Liver (tissue), 9 donors: ENCODE data around the gene PPFIA2. TPM values are rescaled to one million over a fixed set of nuclear protein-coding genes. Genes with fewer than 3 reads are reported as not detected.

Source experiments
- DNase-seq: peaks from one replicate; pipeline ENCODE4 v3.0.0-alpha.2; 2017; ENCODE audit warnings: low spot score
- H3K27ac ChIP-seq, 2 donors: one replicate each; pipeline ENCODE4 v1.7.0; 2013; ENCODE audit warnings: inconsistent platforms in 2 of 2, low read length in 2 of 2, control low read depth in 1 of 2, low read depth in 1 of 2, mild to moderate bottlenecking in 1 of 2
- H3K27me3 ChIP-seq, 4 donors: one replicate each; pipeline versions ENCODE4 v1.6.1 to v1.7.0; 2013; ENCODE audit warnings: low read length in 3 of 4, inconsistent platforms in 1 of 4, mild to moderate bottlenecking in 1 of 4, moderate library complexity in 1 of 4; ENCODE audit not compliant: control insufficient read depth in 4 of 4, insufficient read depth in 4 of 4
- H3K36me3 ChIP-seq, 4 donors: one replicate each; pipeline versions ENCODE4 v1.6.1 to v1.7.0; 2013; ENCODE audit warnings: low read length in 3 of 4, mild to moderate bottlenecking in 3 of 4, low read depth in 1 of 4, moderate library complexity in 1 of 4; ENCODE audit not compliant: control insufficient read depth in 4 of 4, insufficient read depth in 3 of 4
- H3K4me1 ChIP-seq, 4 donors: one replicate each; pipeline versions ENCODE4 v1.6.1 to v1.7.0; 2013; ENCODE audit warnings: low read length in 3 of 4, mild to moderate bottlenecking in 3 of 4, moderate library complexity in 1 of 4; ENCODE audit not compliant: control insufficient read depth in 4 of 4, insufficient read depth in 4 of 4
- H3K4me3 ChIP-seq, 3 donors: one replicate each; pipeline versions ENCODE4 v1.6.1 to v1.7.0; 2013; ENCODE audit warnings: low read length in 3 of 3, control low read depth in 1 of 3, low read depth in 1 of 3, mild to moderate bottlenecking in 1 of 3
- H3K9ac ChIP-seq, 2 donors: one replicate each; pipeline ENCODE4 v1.7.0; 2013; ENCODE audit warnings: low read length in 2 of 2, mild to moderate bottlenecking in 2 of 2, moderate library complexity in 2 of 2, control low read depth in 1 of 2, low read depth in 1 of 2
- H3K9me3 ChIP-seq, 4 donors: one replicate each; pipeline versions ENCODE4 v1.6.1 to v1.7.0; 2013; ENCODE audit warnings: low read length in 3 of 4; ENCODE audit not compliant: control insufficient read depth in 4 of 4
- ATF3 ChIP-seq: IDR thresholded peaks from 2 replicates; pipeline ENCODE4 v1.6.1; 2016; ENCODE audit warnings: antibody characterized with exemption
- CTCF ChIP-seq: fragments of 150-350 bp; IDR thresholded peaks from 2 replicates; pipeline ENCODE4 v1.5.1; 2017; ENCODE audit warnings: improper control_type of control experiment, low read depth, low read length; ENCODE audit not compliant: missing input control
- EGR1 ChIP-seq, 2 donors: IDR thresholded peaks; 2 replicates each; pipeline ENCODE4 v1.6.1; 2016 to 2018; ENCODE audit warnings: antibody characterized with exemption in 2 of 2, low read depth in 2 of 2
- GABPA ChIP-seq, 2 donors: IDR thresholded peaks in 1 of 2; conservative IDR thresholded peaks in 1 of 2; 2 replicates each; pipeline ENCODE4 v1.6.1; 2016; ENCODE audit warnings: antibody characterized with exemption in 2 of 2, mild to moderate bottlenecking in 1 of 2, moderate library complexity in 1 of 2
- HNF4A ChIP-seq, 2 donors: conservative IDR thresholded peaks; 2 replicates each; pipeline ENCODE4 v1.6.1; 2016; ENCODE audit warnings: antibody characterized with exemption in 2 of 2, mild to moderate bottlenecking in 2 of 2
- JUND ChIP-seq, 2 donors: IDR thresholded peaks; 2 replicates each; pipeline ENCODE4 v1.6.1; 2016; ENCODE audit warnings: antibody characterized with exemption in 2 of 2
- RXRA ChIP-seq, 2 donors: IDR thresholded peaks; 2 replicates each; pipeline ENCODE4 v1.6.1; 2017 to 2018; ENCODE audit warnings: antibody characterized with exemption in 2 of 2, mild to moderate bottlenecking in 1 of 2
- YY1 ChIP-seq: IDR thresholded peaks from 2 replicates; pipeline ENCODE4 v1.6.1; 2016; ENCODE audit warnings: antibody characterized with exemption, mild to moderate bottlenecking
- WGBS: extraction: QIAGEN DNeasy Blood & Tissue Kit; methylation state at CpG from one replicate; pipeline ENCODE4 v1.1.7; 2013; 5-methylcytosine and 5-hydroxymethylcytosine counted together
- polyA plus RNA-seq, 2 donors: library from polyadenylated mRNA; stranded (reverse) in 1 of 2; unstranded in 1 of 2; fragments of 200-250 nt in 1 of 2; fragments of >200 nt in 1 of 2; fragmentation: Nextera tagmentation in 1 of 2; extraction: Ambion mirVana in 1 of 2; gene quantifications; one replicate each; pipeline versions ENCODE4 v1.2.1 to v1.2.3, GENCODE V29; 2013 to 2015
- total RNA-seq, 2 donors: library from RNA; depleted of rRNA; stranded (reverse); fragments of >200 nt; gene quantifications; one replicate each; pipeline ENCODE4 v1.2.3, GENCODE V29; 2014
- TF ChIP-seq, protein P1 (sequence below): IDR thresholded peaks from 2 replicates; pipeline ENCODE4 v1.6.1; 2016; ENCODE audit warnings: antibody characterized with exemption, mild to moderate bottlenecking
- TF ChIP-seq, protein P2 (sequence below): IDR thresholded peaks from 2 replicates; pipeline ENCODE4 v1.6.1; 2016; ENCODE audit warnings: antibody characterized with exemption
- donor health status: healthy.
- donor health status: healthy.
- donor health status: healthy.
- donor health status: healthy.
- donor health status: healthy.

The PPFIA2 gene
- total and polyA plus RNA-seq, 4 donors: 0.05 to 0.50 (median 0.22) TPM; not detected in 1

DNA sequence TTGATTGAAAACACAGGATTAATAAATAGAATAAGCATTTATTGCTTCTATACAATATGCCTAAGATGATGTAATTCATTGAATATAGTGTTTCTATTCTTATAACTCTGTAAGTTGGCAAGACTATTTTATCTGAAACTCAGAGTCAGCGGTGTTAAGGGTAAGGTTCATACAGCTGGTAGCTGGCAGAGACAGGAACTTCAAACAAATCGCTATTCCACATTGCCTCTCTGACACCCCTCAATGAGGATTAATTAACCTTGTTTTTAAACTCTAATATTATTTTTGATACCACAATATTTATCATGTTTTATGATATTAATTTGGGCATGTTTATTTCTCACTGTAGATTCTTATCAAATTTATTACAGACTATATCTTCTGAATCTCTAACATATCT, 357.9 kb downstream of the PPFIA2 start:
- Histone ChIP-seq H3K36me3 (no peaks in the 10 kb centered on the region), H3K27ac (no peak overlapping the region), H3K27me3 (no peaks in the 10 kb centered on the region), H3K4me3 (no peak overlapping the region), H3K9me3 (no peaks in the 10 kb centered on the region), H3K9ac (no peak overlapping the region), H3K4me1 (no peaks in the 10 kb centered on the region)
- no peak for DNase-seq
- TF ChIP-seq GABPA (IDR thresholded peaks at IDR 0.05 in 1 of 2, conservative IDR thresholded peaks at IDR 0.05 in 1 of 2) (no peak), RXRA (IDR thresholded peaks at IDR 0.05) (no peak), CTCF (no peak), HNF4A (conservative IDR thresholded peaks at IDR 0.05) (no peak), YY1 (no peak), ATF3 (no peak), JUND (IDR thresholded peaks at IDR 0.05) (no peak)
- TF ChIP-seq, protein P1, sequence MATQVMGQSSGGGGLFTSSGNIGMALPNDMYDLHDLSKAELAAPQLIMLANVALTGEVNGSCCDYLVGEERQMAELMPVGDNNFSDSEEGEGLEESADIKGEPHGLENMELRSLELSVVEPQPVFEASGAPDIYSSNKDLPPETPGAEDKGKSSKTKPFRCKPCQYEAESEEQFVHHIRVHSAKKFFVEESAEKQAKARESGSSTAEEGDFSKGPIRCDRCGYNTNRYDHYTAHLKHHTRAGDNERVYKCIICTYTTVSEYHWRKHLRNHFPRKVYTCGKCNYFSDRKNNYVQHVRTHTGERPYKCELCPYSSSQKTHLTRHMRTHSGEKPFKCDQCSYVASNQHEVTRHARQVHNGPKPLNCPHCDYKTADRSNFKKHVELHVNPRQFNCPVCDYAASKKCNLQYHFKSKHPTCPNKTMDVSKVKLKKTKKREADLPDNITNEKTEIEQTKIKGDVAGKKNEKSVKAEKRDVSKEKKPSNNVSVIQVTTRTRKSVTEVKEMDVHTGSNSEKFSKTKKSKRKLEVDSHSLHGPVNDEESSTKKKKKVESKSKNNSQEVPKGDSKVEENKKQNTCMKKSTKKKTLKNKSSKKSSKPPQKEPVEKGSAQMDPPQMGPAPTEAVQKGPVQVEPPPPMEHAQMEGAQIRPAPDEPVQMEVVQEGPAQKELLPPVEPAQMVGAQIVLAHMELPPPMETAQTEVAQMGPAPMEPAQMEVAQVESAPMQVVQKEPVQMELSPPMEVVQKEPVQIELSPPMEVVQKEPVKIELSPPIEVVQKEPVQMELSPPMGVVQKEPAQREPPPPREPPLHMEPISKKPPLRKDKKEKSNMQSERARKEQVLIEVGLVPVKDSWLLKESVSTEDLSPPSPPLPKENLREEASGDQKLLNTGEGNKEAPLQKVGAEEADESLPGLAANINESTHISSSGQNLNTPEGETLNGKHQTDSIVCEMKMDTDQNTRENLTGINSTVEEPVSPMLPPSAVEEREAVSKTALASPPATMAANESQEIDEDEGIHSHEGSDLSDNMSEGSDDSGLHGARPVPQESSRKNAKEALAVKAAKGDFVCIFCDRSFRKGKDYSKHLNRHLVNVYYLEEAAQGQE: no peak
- TF ChIP-seq, protein P2, sequence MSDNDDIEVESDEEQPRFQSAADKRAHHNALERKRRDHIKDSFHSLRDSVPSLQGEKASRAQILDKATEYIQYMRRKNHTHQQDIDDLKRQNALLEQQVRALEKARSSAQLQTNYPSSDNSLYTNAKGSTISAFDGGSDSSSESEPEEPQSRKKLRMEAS: no peak
- WGBS: 88% methylated on average over 2 of the region's 2 CpGs

- H3K27ac ChIP-seq: no peak overlapping the region
- 89% methylated on average over 1 of the region's 1 CpG for WGBS
- no peaks in the 10 kb centered on the region for H3K9me3 ChIP-seq
- no peaks in the 10 kb centered on the region for H3K4me1 ChIP-seq
- H3K4me3 ChIP-seq: no peak overlapping the region
- no peak for DNase-seq
- H3K36me3 ChIP-seq: no peaks in the 10 kb centered on the region
- H3K27me3 ChIP-seq: no peaks in the 10 kb centered on the region
- TF ChIP-seq, protein P2: no peak
- H3K9ac ChIP-seq: no peak overlapping the region
Observed at GRCh38 chr12:81400024-81400423, 359.1 kb downstream of the PPFIA2 start.

DNA sequence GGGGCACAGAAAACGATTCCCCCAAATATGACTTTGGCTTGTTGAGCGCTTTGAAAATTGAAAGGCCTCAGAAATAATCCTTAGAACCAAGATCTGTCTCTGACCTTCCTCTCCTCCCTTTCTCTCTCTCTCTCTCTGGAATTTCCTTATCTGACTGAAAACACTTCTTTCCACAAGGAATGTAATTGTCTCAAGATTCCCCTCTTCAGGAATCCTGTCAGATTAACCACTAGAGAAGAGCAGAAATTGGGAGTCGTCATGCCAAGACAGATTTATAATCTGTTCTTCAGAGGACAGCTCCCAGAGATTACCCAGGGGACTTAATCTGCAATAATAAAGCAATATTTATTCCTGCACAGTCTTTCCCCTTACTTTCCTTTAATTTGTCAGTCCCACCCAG, 363.7 kb downstream of the PPFIA2 start:
- TF ChIP-seq EGR1 (IDR thresholded peaks at IDR 0.05; ENCODE audit: low read depth in 2 of 2): no peak
- H3K36me3 ChIP-seq: no peaks in the 10 kb centered on the region
- no peak overlapping the region for H3K4me3 ChIP-seq
- no peaks in the 10 kb centered on the region for H3K9me3 ChIP-seq
- H3K9ac ChIP-seq: no peak overlapping the region
- DNase-seq: no peak
- no peaks in the 10 kb centered on the region for H3K27me3 ChIP-seq
- 55% methylated on average over 3 of the region's 3 CpGs for WGBS
- no peak overlapping the region for H3K27ac ChIP-seq
- no peaks in the 10 kb centered on the region for H3K4me1 ChIP-seq
